ENCODE data around the gene WNT4. TPM values are rescaled to one million over a fixed set of nuclear protein-coding genes. Genes with fewer than 3 reads are reported as not detected.
A peak's percentile ranks its signal among the peaks of the same experiment; 100 is the strongest.
"Not testable (repeated sequence)": the region's sequence is repeated elsewhere in the genome, so short reads cannot be mapped to it uniquely, and the experiment has no call there.

Gene WNT4
- total RNA-seq, 1 donor from 2014 or later, result not detected

DNA sequence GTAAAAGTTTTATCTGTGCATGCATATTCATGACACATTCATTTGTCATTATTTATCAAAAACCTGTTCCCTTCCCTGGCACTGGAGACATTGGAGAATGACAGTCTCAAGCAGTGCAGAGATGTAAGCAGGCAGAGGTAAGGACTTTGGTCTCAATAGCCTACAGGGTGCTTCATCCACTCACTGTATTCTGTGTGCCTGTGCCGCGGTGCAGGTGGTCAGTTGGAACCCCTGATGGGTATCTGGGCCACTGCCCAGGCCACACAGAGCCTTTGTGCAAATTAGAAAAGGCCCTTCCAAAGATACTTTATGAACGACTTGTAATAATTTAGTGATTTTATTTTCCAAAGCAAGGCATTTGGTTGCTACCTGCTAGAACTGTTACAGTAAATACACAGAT lies 46.4 kb downstream of the WNT4 start:
- H3K4me3 ChIP-seq, result no peak overlapping the region
- Mint-ChIP-seq H3K36me3 (peaks cover 33% of the 10 kb centered on the region), H3K9me3 (no peaks in the 10 kb centered on the region), H3K27ac (peak overlapping the region; percentile 42), H3K4me1 (no peaks in the 10 kb centered on the region), H3K4me3 (no peak overlapping the region), H3K27me3 (ENCODE audit: insufficient read depth, low read depth) (peaks cover 3% of the 10 kb centered on the region)
- no peak overlapping the region for H3K27ac ChIP-seq
- H3K9ac ChIP-seq, result no peak overlapping the region
- H3K4me1 ChIP-seq, result no peaks in the 10 kb centered on the region
- no peaks in the 10 kb centered on the region for H3K9me3 ChIP-seq (ENCODE audit: low read depth)
- no peak overlapping the region for H3K4me2 ChIP-seq
- H4K20me1 ChIP-seq (ENCODE audit: low read depth), result peaks cover 33% of the 10 kb centered on the region
- no peak overlapping the region for H2AFZ ChIP-seq (replicated peaks)
- no peaks in the 10 kb centered on the region for H3K36me3 ChIP-seq
- TF ChIP-seq, protein P1, sequence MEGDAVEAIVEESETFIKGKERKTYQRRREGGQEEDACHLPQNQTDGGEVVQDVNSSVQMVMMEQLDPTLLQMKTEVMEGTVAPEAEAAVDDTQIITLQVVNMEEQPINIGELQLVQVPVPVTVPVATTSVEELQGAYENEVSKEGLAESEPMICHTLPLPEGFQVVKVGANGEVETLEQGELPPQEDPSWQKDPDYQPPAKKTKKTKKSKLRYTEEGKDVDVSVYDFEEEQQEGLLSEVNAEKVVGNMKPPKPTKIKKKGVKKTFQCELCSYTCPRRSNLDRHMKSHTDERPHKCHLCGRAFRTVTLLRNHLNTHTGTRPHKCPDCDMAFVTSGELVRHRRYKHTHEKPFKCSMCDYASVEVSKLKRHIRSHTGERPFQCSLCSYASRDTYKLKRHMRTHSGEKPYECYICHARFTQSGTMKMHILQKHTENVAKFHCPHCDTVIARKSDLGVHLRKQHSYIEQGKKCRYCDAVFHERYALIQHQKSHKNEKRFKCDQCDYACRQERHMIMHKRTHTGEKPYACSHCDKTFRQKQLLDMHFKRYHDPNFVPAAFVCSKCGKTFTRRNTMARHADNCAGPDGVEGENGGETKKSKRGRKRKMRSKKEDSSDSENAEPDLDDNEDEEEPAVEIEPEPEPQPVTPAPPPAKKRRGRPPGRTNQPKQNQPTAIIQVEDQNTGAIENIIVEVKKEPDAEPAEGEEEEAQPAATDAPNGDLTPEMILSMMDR (IDR thresholded peaks at IDR 0.05), result no peak
- TF ChIP-seq EZH2phosphoT487 (IDR thresholded peaks at IDR 0.05) (no peak), EZH2 (IDR thresholded peaks at IDR 0.05) (no peak)
- peaks cover 15% of the 10 kb centered on the region for H3K79me2 ChIP-seq (ENCODE audit: low read depth)
- no peaks in the 10 kb centered on the region for H3K27me3 ChIP-seq
- no peak for DNase-seq (ENCODE audit: low spot score)
- no peaks in the 10 kb centered on the region for H3F3A ChIP-seq (ENCODE audit: low read depth)

DNA sequence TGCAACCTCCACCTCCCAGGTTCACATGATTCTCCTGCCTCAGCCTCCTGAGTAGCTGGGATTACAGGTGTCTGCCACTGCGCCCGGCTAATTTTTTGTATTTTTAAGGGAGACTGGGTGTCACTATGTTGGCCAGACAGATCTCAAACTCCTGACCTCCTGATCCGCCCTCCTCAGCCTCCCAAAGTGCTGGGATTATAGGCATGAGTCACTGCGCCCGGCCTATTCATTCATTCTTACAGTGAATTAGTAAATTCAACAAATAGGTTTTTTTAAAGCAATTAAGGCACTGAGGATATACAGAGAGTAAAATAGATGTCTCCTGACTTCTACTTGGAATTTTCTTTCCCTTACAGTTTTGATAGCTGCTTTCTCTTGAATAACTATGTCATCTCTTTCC lies 46.9 kb downstream of the WNT4 start:
- H3K27ac Mint-ChIP-seq, result peak overlapping the region; percentile 42
- no peaks in the 10 kb centered on the region for H3F3A ChIP-seq (ENCODE audit: low read depth)
- no peak overlapping the region for H3K27ac ChIP-seq
- no peaks in the 10 kb centered on the region for H3K9me3 ChIP-seq (ENCODE audit: low read depth)
- no peaks in the 10 kb centered on the region for H3K9me3 Mint-ChIP-seq
- H3K36me3 ChIP-seq, result no peaks in the 10 kb centered on the region
- H3K27me3 Mint-ChIP-seq (ENCODE audit: insufficient read depth, low read depth), result peaks cover 3% of the 10 kb centered on the region
- no peak overlapping the region for H3K4me3 ChIP-seq
- peaks cover under 1% of the 10 kb centered on the region for H3K4me1 ChIP-seq
- H2AFZ ChIP-seq (replicated peaks), result no peak overlapping the region
- no peak overlapping the region for H3K9ac ChIP-seq
- TF ChIP-seq EZH2phosphoT487 (IDR thresholded peaks at IDR 0.05) (no peak), EZH2 (IDR thresholded peaks at IDR 0.05) (no peak)
- TF ChIP-seq, protein P1 (IDR thresholded peaks at IDR 0.05), result no peak
- no peak overlapping the region for H3K4me3 Mint-ChIP-seq
- no peak for DNase-seq (ENCODE audit: low spot score)
- peaks cover 18% of the 10 kb centered on the region for H3K79me2 ChIP-seq (ENCODE audit: low read depth)
- peaks cover 32% of the 10 kb centered on the region for H3K36me3 Mint-ChIP-seq
- no peaks in the 10 kb centered on the region for H3K27me3 ChIP-seq
- no peak overlapping the region for H3K4me2 ChIP-seq
- H3K4me1 Mint-ChIP-seq, result no peaks in the 10 kb centered on the region
- peaks cover 34% of the 10 kb centered on the region for H4K20me1 ChIP-seq (ENCODE audit: low read depth)

DNA sequence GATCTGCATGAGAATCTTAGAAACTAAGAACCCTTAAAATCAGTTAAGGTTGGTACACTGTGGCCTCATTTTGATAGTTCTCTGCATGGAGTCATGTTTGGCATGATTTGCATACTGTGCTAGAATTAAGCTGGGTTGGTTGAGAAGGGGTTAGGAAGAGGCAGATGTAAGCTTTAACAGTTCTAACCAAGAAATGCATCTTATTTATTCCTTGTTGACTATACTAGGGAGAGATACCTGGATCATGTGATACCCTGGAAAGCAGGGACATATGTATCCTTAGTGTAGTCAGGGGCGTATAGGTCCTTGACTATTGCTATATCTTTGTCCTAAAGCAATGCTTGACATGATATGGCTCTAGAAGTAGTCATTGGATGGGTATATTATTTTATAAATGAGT lies 49.4 kb downstream of the WNT4 start:
- H3K4me3 ChIP-seq, result no peak overlapping the region
- no peaks in the 10 kb centered on the region for H3K36me3 ChIP-seq

DNA sequence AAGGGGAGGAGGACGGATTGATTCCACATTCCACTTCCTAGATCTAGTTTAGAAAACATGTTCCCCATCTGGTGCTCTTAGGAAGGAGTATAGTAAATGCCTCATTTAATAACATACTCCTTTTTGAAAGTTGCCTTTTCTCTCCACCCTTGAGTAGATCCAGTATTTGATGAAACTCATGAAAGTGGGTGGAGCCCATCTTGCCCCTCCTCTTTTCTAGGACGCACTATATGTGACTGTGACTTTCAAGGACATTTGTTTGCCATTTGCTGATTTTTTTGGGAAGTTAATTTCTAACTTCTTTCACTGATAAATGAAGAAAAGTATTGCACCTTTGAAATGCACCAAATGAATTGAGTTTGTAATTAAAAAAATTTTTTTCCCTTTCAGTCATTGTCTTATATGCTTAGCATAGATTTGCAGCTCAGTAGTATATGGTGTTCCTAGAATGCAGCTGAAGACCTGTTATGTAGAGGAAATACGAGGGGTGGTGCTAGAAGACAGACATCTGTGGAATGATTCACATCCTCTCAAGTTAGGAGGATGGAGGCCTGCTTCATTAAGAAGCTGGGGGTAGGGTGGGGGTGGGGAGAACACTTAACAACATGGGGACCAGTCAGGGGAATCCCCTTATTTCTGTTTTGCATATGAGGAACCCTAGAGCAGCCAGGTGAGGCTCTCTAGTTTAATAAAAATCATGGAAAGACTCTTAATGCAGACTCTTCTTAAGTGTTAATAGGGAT lies 50.7 kb downstream of the WNT4 start:
- H3K79me2 ChIP-seq (ENCODE audit: low read depth), result peaks cover 56% of the 10 kb centered on the region
- H3K27me3 Mint-ChIP-seq (ENCODE audit: insufficient read depth, low read depth); H3F3A ChIP-seq (ENCODE audit: low read depth); H3K9me3 Mint-ChIP-seq; DNase-seq (ENCODE audit: low spot score); H3K4me2 ChIP-seq; H3K27me3 ChIP-seq; H3K36me3 ChIP-seq; H3K9ac ChIP-seq; H3K27ac Mint-ChIP-seq; H3K4me3 ChIP-seq; H3K27ac ChIP-seq; H2AFZ ChIP-seq (replicated peaks); H3K9me3 ChIP-seq (ENCODE audit: low read depth); H3K4me3 Mint-ChIP-seq: not testable (repeated sequence)
- peaks cover 26% of the 10 kb centered on the region for H3K4me1 ChIP-seq
- H3K4me1 Mint-ChIP-seq, result peaks cover 23% of the 10 kb centered on the region
- peaks cover 24% of the 10 kb centered on the region for H3K36me3 Mint-ChIP-seq
- peaks cover 59% of the 10 kb centered on the region for H4K20me1 ChIP-seq (ENCODE audit: low read depth)

More for the DNA sequence above, 49.4 kb downstream of the WNT4 start:
- Mint-ChIP-seq H3K36me3 (peaks cover 25% of the 10 kb centered on the region), H3K4me1 (peaks cover 23% of the 10 kb centered on the region), H3K27me3 (ENCODE audit: insufficient read depth, low read depth) (no peaks in the 10 kb centered on the region), H3K27ac (no peak overlapping the region), H3K9me3 (no peaks in the 10 kb centered on the region), H3K4me3 (no peak overlapping the region)
- H3K9ac ChIP-seq, result no peak overlapping the region
- no peak overlapping the region for H3K27ac ChIP-seq
- no peak for DNase-seq (ENCODE audit: low spot score)
- no peak overlapping the region for H2AFZ ChIP-seq (replicated peaks)
- no peaks in the 10 kb centered on the region for H3K27me3 ChIP-seq
- peaks cover 45% of the 10 kb centered on the region for H4K20me1 ChIP-seq (ENCODE audit: low read depth)
- H3K4me1 ChIP-seq, result peaks cover 26% of the 10 kb centered on the region
- H3K79me2 ChIP-seq (ENCODE audit: low read depth), result peaks cover 43% of the 10 kb centered on the region
- peaks cover 7% of the 10 kb centered on the region for H3F3A ChIP-seq (ENCODE audit: low read depth)
- H3K4me2 ChIP-seq, result no peak overlapping the region
- no peaks in the 10 kb centered on the region for H3K9me3 ChIP-seq (ENCODE audit: low read depth)
- TF ChIP-seq EZH2phosphoT487 (IDR thresholded peaks at IDR 0.05) (no peak), EZH2 (IDR thresholded peaks at IDR 0.05) (no peak)
- TF ChIP-seq, protein P1 (IDR thresholded peaks at IDR 0.05), result no peak

All from neural progenitor cell (in vitro differentiated cells).